Activated CD4-positive, alpha-beta T cell treated with anti-CD3 and anti-CD28 coated beads for 36 hours (primary cell): ENCODE measurements around the gene EXOC6B. TPM values are rescaled to one million over a fixed set of nuclear protein-coding genes. Genes with fewer than 3 reads are reported as not detected.

Experiments used
- ATAC-seq: fragments of 200-7000 bp; cut with Tn5 transposase; one replicate; pipeline ENCODE4 v1.10.0; 2021; ENCODE audit warnings: mild to moderate bottlenecking, moderate library complexity
- CTCF ChIA-PET: fragments of 350-600 bp; sonication (Branson Sonifier 250); formaldehyde crosslinking; loops from one replicate; lab custom pipeline; 2021; ENCODE audit warnings: antibody characterized with exemption; lab: Charles Lee
- POLR2A ChIA-PET: fragments of 350-600 bp; sonication (Branson Sonifier 250); formaldehyde crosslinking; loops from one replicate; lab custom pipeline; 2021; ENCODE audit warnings: antibody characterized with exemption, inconsistent platforms; lab: Charles Lee
- DNase-seq: peaks from one replicate; pipeline ENCODE4 v3.0.0-alpha.2; 2020
- H3K27ac Mint-ChIP-seq: one replicate; pipeline ENCODE4 v1.8.0; 2021; ENCODE audit warnings: mixed read lengths
- H3K27me3 Mint-ChIP-seq: one replicate; pipeline ENCODE4 v1.8.0; 2021; ENCODE audit warnings: mixed read lengths
- H3K36me3 Mint-ChIP-seq: one replicate; pipeline ENCODE4 v1.8.0; 2021; ENCODE audit warnings: low read depth, mixed read lengths
- H3K4me1 Mint-ChIP-seq: one replicate; pipeline ENCODE4 v1.8.0; 2021; ENCODE audit warnings: mixed read lengths
- H3K4me3 Mint-ChIP-seq: one replicate; pipeline ENCODE4 v1.8.0; 2021; ENCODE audit warnings: mild to moderate bottlenecking, moderate library complexity, mixed read lengths
- H3K9me3 Mint-ChIP-seq: one replicate; pipeline ENCODE4 v1.8.0; 2021; ENCODE audit warnings: low read depth, mixed read lengths
- intact Hi-C, 2 experiments: fragments of 100-400 bp; cut with DNase I in 1 of 2; cut with micrococcal nuclease in 1 of 2; formaldehyde crosslinking; loops; one replicate each; pipeline versions ENCODE4 v1.14.2 to v1.15.1; 2022 to 2024; cut with DNase I, micrococcal nuclease
- total RNA-seq, 2 experiments: library from RNA; stranded (reverse); gene quantifications; one replicate each; pipeline ENCODE4 v1.2.3, GENCODE V29; 2021

Gene EXOC6B
- total RNA-seq, 2 experiments from 2014 or later: 7.0 to 9.0 TPM

DNA sequence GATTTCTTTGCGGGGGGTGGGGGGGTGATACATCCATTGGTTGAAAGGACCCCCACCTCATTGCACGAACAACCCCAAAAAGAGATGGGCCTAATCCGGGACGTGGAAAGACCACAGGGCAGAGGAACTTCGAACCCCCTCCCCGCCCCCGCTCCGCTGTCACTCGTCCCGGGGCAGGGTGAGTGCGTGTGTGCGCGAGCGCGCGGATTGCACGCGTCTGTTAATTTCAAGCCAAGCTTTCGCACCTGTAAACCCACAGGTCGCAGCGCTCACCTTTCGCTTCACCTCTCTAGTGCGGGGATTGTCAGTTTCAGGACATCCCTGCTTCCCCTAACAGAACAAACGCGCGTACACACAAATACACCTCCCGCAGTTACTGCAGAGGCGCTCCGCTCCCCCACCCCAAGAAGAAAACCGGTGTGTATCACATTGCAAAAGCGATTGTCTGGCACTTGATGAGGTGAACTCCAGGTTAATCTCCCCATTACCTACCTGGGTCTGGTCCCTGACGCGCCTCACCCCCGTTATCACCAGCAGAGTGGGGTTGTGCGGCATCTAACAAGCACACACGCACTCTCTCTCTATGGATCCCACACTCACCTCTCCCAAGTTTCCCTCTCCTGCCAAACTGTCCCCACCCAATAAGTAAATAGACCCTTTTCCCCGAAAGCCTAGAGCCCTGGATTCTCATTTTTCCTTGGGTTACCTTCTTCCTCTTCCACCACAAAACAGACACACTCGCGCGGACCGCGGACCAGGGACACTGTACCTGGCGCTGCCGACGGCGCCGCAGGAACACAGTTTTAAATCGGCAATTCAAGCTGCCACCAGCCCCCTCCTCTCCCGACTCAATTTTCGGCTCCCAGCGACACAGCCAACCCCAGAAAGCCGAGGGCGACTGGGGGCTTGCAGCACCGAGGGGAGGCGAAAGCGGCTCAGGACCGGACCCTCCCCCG lies 679.2 kb downstream of the EXOC6B start:
- peaks cover 43% of the 10 kb centered on the region for H3K4me1 Mint-ChIP-seq

DNA sequence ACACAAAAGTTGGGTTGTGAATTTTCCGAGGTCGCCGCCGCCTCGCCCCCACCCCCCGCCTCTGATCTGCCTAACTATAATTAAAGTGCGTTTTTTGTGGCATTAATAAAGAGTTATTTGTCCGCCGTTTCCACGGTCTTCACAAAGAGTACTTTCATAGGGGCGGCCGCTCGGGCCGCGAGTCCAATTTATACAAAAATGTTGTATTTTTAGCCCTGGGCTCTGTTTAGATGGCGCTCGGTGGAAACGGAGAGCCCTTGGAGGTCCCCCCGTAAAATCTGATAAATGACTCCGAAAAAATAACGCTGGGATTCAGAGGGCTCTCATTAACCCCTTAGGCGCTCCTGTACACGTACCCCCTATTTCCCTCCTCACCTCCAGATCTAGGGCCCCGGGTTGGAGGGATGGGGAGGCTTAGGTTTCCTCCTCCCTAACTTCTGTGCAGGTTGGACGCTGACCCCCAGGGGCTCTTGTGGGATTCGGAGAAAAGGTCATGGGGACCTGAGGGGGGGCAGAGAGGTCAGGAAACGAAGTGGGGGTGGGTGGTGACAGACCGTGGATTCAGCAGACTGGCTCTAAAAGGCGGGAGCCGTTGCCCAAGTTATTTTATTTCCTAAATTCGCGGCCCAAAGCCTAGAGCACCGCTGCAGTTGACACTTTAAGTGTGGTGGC lies 680.0 kb downstream of the EXOC6B start:
- peaks cover 43% of the 10 kb centered on the region for H3K4me1 Mint-ChIP-seq
- peak overlapping the region; percentile 49 for H3K4me3 Mint-ChIP-seq
- intact Hi-C loops: loop anchor here (5.0 to 10.0 kb wide), 7 partner anchors 432 to 1149 kb away; partner anchors contain the start of genes EGR4 (in 1 of the 2) and EMX1 (in 1 of the 2)
- ATAC-seq (no peak), DNase-seq (no peak)
- H3K9me3 Mint-ChIP-seq: no peaks in the 10 kb centered on the region
- ChIA-PET CTCF (no interaction called here), POLR2A (no interaction called here)
- H3K27me3 Mint-ChIP-seq: peaks cover 59% of the 10 kb centered on the region
- H3K36me3 Mint-ChIP-seq: no peaks in the 10 kb centered on the region
- no peak overlapping the region for H3K27ac Mint-ChIP-seq

More for the DNA sequence above, 679.2 kb downstream of the EXOC6B start:
- ATAC-seq (no peak), DNase-seq (no peak)
- ChIA-PET CTCF (no interaction called here), POLR2A (no interaction called here)
- intact Hi-C loops: loop anchor here (5.0 to 10.0 kb wide), 7 partner anchors 431 to 1148 kb away; partner anchors contain the start of genes EGR4 (in 1 of the 2) and EMX1 (in 1 of the 2)
- Mint-ChIP-seq H3K36me3 (no peaks in the 10 kb centered on the region), H3K9me3 (no peaks in the 10 kb centered on the region), H3K27ac (no peak overlapping the region), H3K27me3 (peaks cover 66% of the 10 kb centered on the region), H3K4me3 (peak overlapping the region; percentile 13)

DNA sequence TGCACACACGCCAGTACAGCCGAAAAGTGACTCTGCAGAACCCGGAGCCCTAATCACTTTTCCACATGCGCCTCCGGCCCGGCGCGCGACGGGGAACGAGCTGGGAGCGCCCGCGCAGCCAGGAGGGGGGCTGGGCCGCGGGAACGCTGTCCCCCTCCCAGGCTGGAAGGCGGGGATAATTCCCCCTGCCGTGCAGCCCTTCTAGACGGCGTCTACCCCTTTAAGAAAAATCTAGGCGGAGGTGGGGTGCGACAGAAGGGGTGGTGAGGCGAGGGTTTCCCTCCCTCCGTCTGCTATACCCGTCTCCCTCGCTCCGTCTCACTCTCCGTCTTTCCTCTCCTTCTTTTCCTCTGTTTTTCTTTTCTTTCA lies 680.6 kb downstream of the EXOC6B start:
- no peak for ATAC-seq
- DNase-seq: no peak
- peaks cover 56% of the 10 kb centered on the region for H3K27me3 Mint-ChIP-seq
- H3K4me1 Mint-ChIP-seq: peaks cover 42% of the 10 kb centered on the region
- H3K9me3 Mint-ChIP-seq: no peaks in the 10 kb centered on the region
- no peak overlapping the region for H3K27ac Mint-ChIP-seq
- intact Hi-C loops: loop anchor here (5.0 to 10.0 kb wide), 7 partner anchors 432 to 1150 kb away; partner anchors contain the start of genes EGR4 (in 1 of the 2) and EMX1 (in 1 of the 2)
- POLR2A ChIA-PET: no interaction called here
- no peaks in the 10 kb centered on the region for H3K36me3 Mint-ChIP-seq
- H3K4me3 Mint-ChIP-seq: peak overlapping the region; percentile 49
- CTCF ChIA-PET: no interaction called here

DNA sequence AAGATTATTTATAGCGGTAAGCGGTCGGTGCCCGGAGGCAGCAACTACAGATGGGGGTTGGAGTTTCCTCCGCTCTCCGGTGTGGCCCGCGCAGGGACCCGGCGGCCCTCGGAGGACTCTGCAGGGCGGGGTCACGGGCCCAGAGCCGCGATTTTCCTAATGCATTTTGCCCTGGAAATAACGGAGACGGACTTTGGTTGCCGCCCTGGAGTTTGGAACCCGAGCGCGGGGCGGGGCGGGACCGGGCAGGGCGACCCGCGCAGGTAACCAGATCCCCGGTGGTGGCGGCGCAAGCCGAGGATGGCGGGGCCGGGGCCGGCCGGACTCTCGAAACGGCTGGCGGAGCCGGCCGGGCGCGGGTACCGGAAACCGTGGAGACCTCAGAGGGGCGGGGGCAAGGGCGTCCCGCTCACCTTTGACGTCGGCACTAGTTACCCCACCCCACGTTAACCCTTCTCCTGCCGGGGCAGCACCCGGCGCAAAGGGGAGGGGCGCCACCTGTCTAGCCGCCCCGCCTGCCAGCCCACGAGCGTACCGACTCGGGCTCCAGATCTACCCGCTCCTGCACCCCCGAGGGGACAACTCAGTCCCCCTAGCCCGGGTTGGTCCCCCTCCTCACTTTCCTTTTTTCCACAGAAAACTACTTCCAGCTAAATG lies 681.1 kb downstream of the EXOC6B start:
- Mint-ChIP-seq H3K4me3 (peak overlapping the region; percentile 28), H3K36me3 (no peaks in the 10 kb centered on the region), H3K9me3 (no peaks in the 10 kb centered on the region), H3K27me3 (peaks cover 51% of the 10 kb centered on the region), H3K27ac (no peak overlapping the region), H3K4me1 (peaks cover 37% of the 10 kb centered on the region)
- DNase-seq (peak; percentile 28), ATAC-seq (no peak)
- CTCF ChIA-PET: no interaction called here
- POLR2A ChIA-PET: no interaction called here
- intact Hi-C loops: loop anchor here (5.0 to 10.0 kb wide), 7 partner anchors 433 to 1150 kb away; partner anchors contain the start of genes EGR4 (in 1 of the 2) and EMX1 (in 1 of the 2)

DNA sequence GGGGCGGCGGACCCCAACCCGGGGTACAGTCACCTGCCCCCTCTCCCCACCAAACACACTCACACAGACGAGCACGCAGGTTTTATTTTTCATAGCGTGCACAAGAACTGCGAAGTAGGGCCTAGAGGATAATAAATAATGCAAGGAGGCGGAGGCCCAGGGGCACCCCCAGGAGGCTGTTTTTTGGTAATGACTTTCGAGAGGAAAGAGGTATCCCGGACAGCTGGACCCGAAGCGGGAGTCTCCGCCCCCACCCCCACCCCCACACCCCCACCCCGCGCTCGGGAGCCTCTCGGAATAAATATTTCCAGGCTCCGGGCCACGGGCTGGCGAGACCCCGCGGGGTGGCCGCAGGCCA lies 681.6 kb downstream of the EXOC6B start:
- POLR2A ChIA-PET: no interaction called here
- Mint-ChIP-seq H3K36me3 (no peaks in the 10 kb centered on the region), H3K4me1 (peaks cover 32% of the 10 kb centered on the region), H3K27me3 (peaks cover 46% of the 10 kb centered on the region), H3K9me3 (no peaks in the 10 kb centered on the region), H3K4me3 (no peak overlapping the region), H3K27ac (no peak overlapping the region)
- CTCF ChIA-PET: no interaction called here
- DNase-seq: no peak
- no peak for ATAC-seq
- intact Hi-C loops: loop anchor here (10.0 kb wide), 2 partner anchors 601 to 1151 kb away; partner anchors contain the start of gene EGR4 (in 1 of the 2)

DNA sequence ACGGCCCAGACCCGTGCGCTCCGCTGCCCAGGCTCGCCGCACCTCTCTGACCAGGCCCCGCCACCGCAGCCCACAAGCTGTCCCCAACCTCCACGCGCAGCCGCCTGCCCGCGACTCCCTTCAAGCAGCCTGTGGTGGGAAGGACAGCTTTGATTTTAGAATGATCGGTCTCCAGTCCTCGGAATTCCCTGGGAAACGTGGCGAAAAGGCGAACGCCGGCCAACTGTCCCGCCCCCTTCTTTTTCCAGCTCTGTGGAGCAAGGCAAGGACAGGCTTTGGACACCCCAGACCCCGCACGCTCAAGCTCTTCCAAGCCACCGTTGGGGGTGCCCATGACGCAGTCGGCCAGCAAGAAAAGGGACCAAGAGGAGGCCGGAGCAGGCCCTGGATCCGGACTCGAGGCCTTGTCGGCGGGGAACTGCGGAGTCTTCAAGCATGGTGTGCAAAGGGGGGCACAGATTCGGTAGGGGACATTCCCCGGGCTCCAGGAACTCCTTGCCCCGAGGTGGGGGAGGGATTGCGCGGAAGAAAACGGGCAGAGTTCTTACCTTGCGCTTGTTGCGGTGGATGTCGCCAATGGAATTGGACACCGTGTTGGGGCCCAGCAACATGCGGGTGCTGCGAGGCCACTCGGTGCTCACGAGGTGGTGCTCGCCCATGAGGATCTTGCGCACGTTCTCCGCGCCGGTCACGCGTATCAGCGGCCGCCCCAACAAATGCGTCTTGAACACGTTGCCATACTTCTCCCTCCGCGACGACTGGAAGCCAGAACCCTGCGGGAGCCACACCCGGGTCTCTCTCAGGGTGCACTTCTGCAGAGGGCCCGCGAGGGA lies 682.2 kb downstream of the EXOC6B start:
- POLR2A ChIA-PET: no interaction called here
- intact Hi-C loops: loop anchor here (10.0 kb wide), 2 partner anchors 601 to 1151 kb away; partner anchors contain the start of gene EGR4 (in 1 of the 2)
- DNase-seq: no peak

DNA sequence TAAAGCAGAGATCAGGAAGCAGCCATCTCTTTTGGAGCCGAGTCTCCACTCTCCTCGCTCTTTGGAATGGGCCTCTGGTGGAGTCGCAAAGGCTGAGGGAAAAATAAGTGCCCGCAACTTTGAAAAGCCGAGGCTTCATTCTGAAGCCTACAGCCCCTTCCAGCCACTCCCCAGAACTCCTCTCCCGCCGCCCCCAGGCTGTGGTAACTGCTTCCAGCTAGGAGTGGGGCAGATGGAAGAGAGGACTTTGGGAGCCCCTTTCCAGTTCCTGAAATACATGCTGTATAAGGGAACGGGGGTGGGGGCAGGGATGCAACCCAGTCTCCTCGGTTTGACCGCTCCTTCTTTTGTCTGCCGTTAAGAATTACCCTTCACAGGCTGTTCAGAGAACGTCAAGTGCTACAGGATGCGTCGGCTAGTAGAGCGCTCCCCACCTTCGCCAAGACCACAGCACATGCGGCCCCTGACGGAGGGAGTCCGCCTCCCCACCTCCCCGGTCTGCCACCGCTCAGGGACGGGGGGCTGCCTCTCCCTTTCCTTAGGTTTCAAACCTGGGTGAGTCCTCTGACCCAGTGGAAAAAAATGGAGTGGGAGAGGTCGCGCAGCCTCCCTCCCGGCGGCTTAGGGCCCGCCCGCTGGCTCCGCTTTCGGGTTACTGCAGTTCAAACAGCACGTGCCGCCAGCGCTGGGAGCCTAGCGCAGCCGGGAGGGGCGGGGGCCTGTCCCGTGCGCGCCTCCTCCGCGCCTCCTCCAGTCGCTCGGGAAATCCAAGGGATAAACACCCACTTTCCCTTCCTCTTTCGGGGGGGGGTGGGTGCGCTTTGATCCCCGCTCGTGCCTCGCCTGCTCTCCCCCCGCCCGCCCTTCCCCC lies 683.0 kb downstream of the EXOC6B start:
- DNase-seq (peak; percentile 33), ATAC-seq (no peak)
- CTCF ChIA-PET: interaction anchor here (0.9 kb wide), 1 partner anchor 219 kb away, joined by 3 read pairs; no protein-coding TSS in a partner anchor
- Mint-ChIP-seq H3K27me3 (peaks cover 36% of the 10 kb centered on the region), H3K36me3 (no peaks in the 10 kb centered on the region), H3K9me3 (no peaks in the 10 kb centered on the region), H3K4me3 (no peak overlapping the region), H3K27ac (no peak overlapping the region), H3K4me1 (peaks cover 23% of the 10 kb centered on the region)
- intact Hi-C loops: loop anchor here (10.0 kb wide), 2 partner anchors 602 to 1152 kb away; partner anchors contain the start of gene EGR4 (in 1 of the 2)
- POLR2A ChIA-PET: no interaction called here

More for the DNA sequence above, 682.2 kb downstream of the EXOC6B start:
- ATAC-seq: no peak
- H3K9me3 Mint-ChIP-seq: no peaks in the 10 kb centered on the region
- CTCF ChIA-PET: interaction anchor here (0.9 kb wide), 1 partner anchor 220 kb away, joined by 3 read pairs; no protein-coding TSS in a partner anchor
- peaks cover 28% of the 10 kb centered on the region for H3K4me1 Mint-ChIP-seq
- peaks cover 42% of the 10 kb centered on the region for H3K27me3 Mint-ChIP-seq
- no peak overlapping the region for H3K27ac Mint-ChIP-seq
- H3K4me3 Mint-ChIP-seq: no peak overlapping the region
- no peaks in the 10 kb centered on the region for H3K36me3 Mint-ChIP-seq

DNA sequence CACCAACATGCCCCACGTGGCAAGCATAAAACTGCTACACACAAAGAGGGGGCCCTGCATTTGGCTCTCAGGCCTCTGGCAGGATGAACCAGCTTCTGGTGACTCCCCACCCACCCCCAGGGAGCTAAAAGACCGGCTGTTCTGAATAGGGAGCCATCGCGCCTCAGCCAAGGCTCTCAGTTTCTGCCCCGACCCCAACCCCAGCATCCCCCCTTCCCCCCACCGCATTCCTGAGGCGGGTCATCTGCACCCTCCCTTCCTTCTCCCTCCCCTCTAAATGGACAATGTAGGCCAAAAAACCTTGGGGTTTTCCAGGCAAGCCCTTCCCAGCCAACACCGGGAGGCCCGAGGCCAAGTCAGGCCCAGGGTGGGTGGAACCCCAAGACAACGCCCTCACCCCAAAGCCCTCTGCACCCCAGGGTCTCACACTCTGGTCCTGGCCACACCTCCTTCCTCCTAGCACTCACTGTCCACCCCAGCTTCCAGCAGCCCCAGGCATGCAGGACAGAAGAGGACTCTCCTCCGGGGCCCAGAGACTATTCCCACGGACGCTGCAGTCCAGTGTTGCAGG lies 683.9 kb downstream of the EXOC6B start:
- no peaks in the 10 kb centered on the region for H3K36me3 Mint-ChIP-seq
- no peak overlapping the region for H3K27ac Mint-ChIP-seq
- H3K4me3 Mint-ChIP-seq: no peak overlapping the region
- ChIA-PET CTCF (interaction anchor here (1.3 kb wide), 1 partner anchor 8 kb away, joined by 4 read pairs; no protein-coding TSS in a partner anchor), POLR2A (no interaction called here)
- H3K9me3 Mint-ChIP-seq: no peaks in the 10 kb centered on the region
- intact Hi-C loops: loop anchor here (10.0 kb wide), 2 partner anchors 603 to 1153 kb away; partner anchors contain the start of gene EGR4 (in 1 of the 2)
- DNase-seq: no peak
- peaks cover 22% of the 10 kb centered on the region for H3K4me1 Mint-ChIP-seq
- ATAC-seq: no peak
- peaks cover 34% of the 10 kb centered on the region for H3K27me3 Mint-ChIP-seq

DNA sequence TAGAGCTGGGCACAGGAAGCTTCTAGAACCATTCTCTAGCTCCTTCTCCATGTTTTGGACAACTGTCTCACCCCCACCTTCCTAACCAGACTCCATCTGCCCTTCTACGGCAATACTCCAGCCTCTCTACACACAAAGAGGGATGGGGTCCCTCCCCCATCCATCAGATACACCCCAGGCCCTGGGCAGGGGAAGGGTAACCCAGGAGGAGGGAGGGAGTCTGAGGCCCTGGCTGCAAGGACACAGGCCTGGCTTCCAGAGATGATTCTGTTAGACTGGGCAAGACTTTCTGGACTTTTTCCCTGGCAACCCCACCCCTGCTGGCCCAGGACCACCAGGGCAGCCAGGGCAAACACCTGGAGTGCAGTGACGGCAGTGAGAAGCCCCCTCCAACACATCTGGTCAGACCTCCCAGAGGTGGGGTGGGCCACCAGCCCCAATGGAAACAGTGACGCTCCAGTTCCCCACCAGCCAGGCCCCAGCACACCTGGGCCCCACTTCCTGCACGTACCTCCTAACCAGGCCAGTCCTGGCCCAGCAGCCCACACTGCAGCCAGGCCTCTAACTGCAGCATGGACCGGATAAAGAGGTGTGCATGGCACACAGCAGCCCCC lies 684.7 kb downstream of the EXOC6B start:
- H3K4me1 Mint-ChIP-seq: peaks cover 14% of the 10 kb centered on the region
- H3K27me3 Mint-ChIP-seq: peaks cover 26% of the 10 kb centered on the region
- intact Hi-C loops: loop anchor here (10.0 kb wide), 2 partner anchors 604 to 1154 kb away; partner anchors contain the start of gene EGR4 (in 1 of the 2)
- no peak overlapping the region for H3K4me3 Mint-ChIP-seq
- DNase-seq: no peak
- no peak overlapping the region for H3K27ac Mint-ChIP-seq
- ChIA-PET POLR2A (no interaction called here), CTCF (interaction anchor here (0.7 to 1.3 kb wide), 2 partner anchors 9 to 12 kb away, joined by 3 to 4 read pairs; no protein-coding TSS in a partner anchor)
- no peak for ATAC-seq
- H3K9me3 Mint-ChIP-seq: no peaks in the 10 kb centered on the region
- H3K36me3 Mint-ChIP-seq: no peaks in the 10 kb centered on the region
